ENCODE results near the gene OLFML2B. TPM values are rescaled to one million over a fixed set of nuclear protein-coding genes. Genes with fewer than 3 reads are reported as not detected.
"Not testable (repeated sequence)": the region's sequence is repeated elsewhere in the genome, so short reads cannot be mapped to it uniquely, and the experiment has no call there.

Gene OLFML2B
- total and polyA plus RNA-seq, 2 experiments from 2014 or later = 1.2 to 2.9 TPM

- Histone ChIP-seq H2AFZ (no peak overlapping the region), H3K27me3 (peaks cover 11% of the 10 kb centered on the region), H3K79me2 (no peaks in the 10 kb centered on the region), H3K36me3 (replicated peaks; ENCODE audit: insufficient read depth, low read depth) (no peaks in the 10 kb centered on the region), H3K27ac (no peak overlapping the region), H3K4me3 (no peak overlapping the region), H3K4me1 (ENCODE audit: insufficient read depth) (peaks cover 4% of the 10 kb centered on the region), H3K9me3 (ENCODE audit: low read depth) (no peaks in the 10 kb centered on the region), H3K4me2 (no peak overlapping the region), H3K9me2 (replicated peaks; ENCODE audit: insufficient read depth) (no peaks in the 10 kb centered on the region), H4K20me1 (ENCODE audit: insufficient read depth, poor library complexity, severe bottlenecking) (no peaks in the 10 kb centered on the region)
- TF ChIP-seq EZH2 (IDR thresholded peaks at IDR 0.05; ENCODE audit: borderline replicate concordance) (no peak), CTCF (IDR thresholded peaks at IDR 0.05; ENCODE audit: poor library complexity) (no peak), EZH2phosphoT487 (IDR thresholded peaks at IDR 0.05; ENCODE audit: low read depth, severe bottlenecking, unreplicated experiment) (no peak)
- WGBS (ENCODE audit: low lambda C conversion rate, missing lambda C conversion rate) = 92% methylated on average over 4 of the region's 4 CpGs
- DNase-seq (ENCODE audit: low spot score) = no peak
Measured at GRCh38 chr1:162019006-162019405, 4.7 kb downstream of the OLFML2B start.

- no peaks in the 10 kb centered on the region for H3K9me3 ChIP-seq (ENCODE audit: low read depth)
- no peaks in the 10 kb centered on the region for H4K20me1 ChIP-seq (ENCODE audit: insufficient read depth, poor library complexity, severe bottlenecking)
- no peaks in the 10 kb centered on the region for H3K36me3 ChIP-seq (replicated peaks; ENCODE audit: insufficient read depth, low read depth)
- H3K4me1 ChIP-seq (ENCODE audit: insufficient read depth) = peaks cover 4% of the 10 kb centered on the region
- no peaks in the 10 kb centered on the region for H3K79me2 ChIP-seq
- no peak overlapping the region for H3K4me3 ChIP-seq
- H3K27me3 ChIP-seq = peaks cover 11% of the 10 kb centered on the region
- no peaks in the 10 kb centered on the region for H3K9me2 ChIP-seq (replicated peaks; ENCODE audit: insufficient read depth)
- WGBS (ENCODE audit: low lambda C conversion rate, missing lambda C conversion rate) = 92% methylated on average over 4 of the region's 4 CpGs
- H3K27ac ChIP-seq = no peak overlapping the region
- H2AFZ ChIP-seq = no peak overlapping the region
- DNase-seq (ENCODE audit: low spot score) = no peak
- no peak for TF ChIP-seq CTCF (IDR thresholded peaks at IDR 0.05; ENCODE audit: poor library complexity)
- no peak for TF ChIP-seq EZH2phosphoT487 (IDR thresholded peaks at IDR 0.05; ENCODE audit: low read depth, severe bottlenecking, unreplicated experiment)
- TF ChIP-seq EZH2 (IDR thresholded peaks at IDR 0.05; ENCODE audit: borderline replicate concordance) = no peak
- no peak overlapping the region for H3K4me2 ChIP-seq
Measured at GRCh38 chr1:162018418-162018817, 5.3 kb downstream of the OLFML2B start.

GRCh38 chr1:162017791-162018190, 5.9 kb downstream of the OLFML2B start:
- not testable (repeated sequence) for H3K9me2 ChIP-seq (replicated peaks; ENCODE audit: insufficient read depth); H3K27ac ChIP-seq; H2AFZ ChIP-seq

GRCh38 chr1:162016631-162017030, 7.0 kb downstream of the OLFML2B start:
- WGBS (ENCODE audit: low lambda C conversion rate, missing lambda C conversion rate) = 85% methylated on average over 2 of the region's 2 CpGs

More at GRCh38 chr1:162017791-162018190, 5.9 kb downstream of the OLFML2B start:
- H3K4me2 ChIP-seq; H3K9me3 ChIP-seq (ENCODE audit: low read depth); DNase-seq (ENCODE audit: low spot score); H3K4me3 ChIP-seq; H3K4me1 ChIP-seq (ENCODE audit: insufficient read depth); H3K27me3 ChIP-seq; H3K36me3 ChIP-seq (replicated peaks; ENCODE audit: insufficient read depth, low read depth); H4K20me1 ChIP-seq (ENCODE audit: insufficient read depth, poor library complexity, severe bottlenecking); H3K79me2 ChIP-seq: not testable (repeated sequence)

More at GRCh38 chr1:162016631-162017030, 7.0 kb downstream of the OLFML2B start:
- Histone ChIP-seq H3K9me3 (ENCODE audit: low read depth) (no peaks in the 10 kb centered on the region), H3K36me3 (replicated peaks; ENCODE audit: insufficient read depth, low read depth) (no peaks in the 10 kb centered on the region), H3K9me2 (replicated peaks; ENCODE audit: insufficient read depth) (no peaks in the 10 kb centered on the region), H2AFZ (no peak overlapping the region), H3K4me3 (no peak overlapping the region), H3K27ac (no peak overlapping the region), H4K20me1 (ENCODE audit: insufficient read depth, poor library complexity, severe bottlenecking) (no peaks in the 10 kb centered on the region), H3K27me3 (no peaks in the 10 kb centered on the region), H3K79me2 (no peaks in the 10 kb centered on the region), H3K4me1 (ENCODE audit: insufficient read depth) (peaks cover 4% of the 10 kb centered on the region), H3K4me2 (no peak overlapping the region)
- TF ChIP-seq EZH2 (IDR thresholded peaks at IDR 0.05; ENCODE audit: borderline replicate concordance) = no peak
- TF ChIP-seq EZH2phosphoT487 (IDR thresholded peaks at IDR 0.05; ENCODE audit: low read depth, severe bottlenecking, unreplicated experiment) = no peak
- no peak for TF ChIP-seq CTCF (IDR thresholded peaks at IDR 0.05; ENCODE audit: poor library complexity)
- DNase-seq (ENCODE audit: low spot score) = no peak

All from hepatocyte (in vitro differentiated cells).